ENCODE results near the gene SYT9. TPM values are rescaled to one million over a fixed set of nuclear protein-coding genes. Genes with fewer than 3 reads are reported as not detected.

SYT9 gene
- total and polyA plus RNA-seq, 10 donors = 0.02 to 0.39 (median 0.08) TPM; not detected in 4

Small RNAs within 50 kb of the gene (microRNA-seq; reads per million reads assigned to microRNA genes)
- 0 reads per million in 3 donors for gene MIR302E

Small RNAs within 50 kb of the gene (small RNA-seq; reads per million reads assigned to genes)
- 0 reads per million in 4 donors for gene MIR302E

Other genes with a start within 250 kb of the SYT9 start
- gene ZNF214, start 231.6 kb upstream of the SYT9 start, total RNA-seq = 1 to 10 TPM in 2 of 7 donors, under 1 TPM in 4, not detected in 1; 0.34 to 1.5 (median 0.67) TPM
- gene ZNF214, start 231.6 kb upstream of the SYT9 start, polyA plus RNA-seq = under 1 TPM; 0.06 to 0.29 (median 0.11) TPM
- 1 to 10 TPM in 2 of 7 donors, under 1 TPM in 5; 0.17 to 1.5 (median 0.28) TPM for gene NLRP14, start 231.4 kb upstream of the SYT9 start, total RNA-seq
- under 1 TPM in 1 of 3 donors, not detected in 2; 0.02 TPM for gene NLRP14, start 231.4 kb upstream of the SYT9 start, polyA plus RNA-seq
- under 1 TPM in 4 of 7 donors, not detected in 3; 0.20 to 0.52 (median 0.45) TPM for gene RBMXL2, start 162.9 kb upstream of the SYT9 start, total RNA-seq
- gene RBMXL2, start 162.9 kb upstream of the SYT9 start, polyA plus RNA-seq = not detected
- gene OLFML1, start 233.6 kb downstream of the SYT9 start, total RNA-seq = 10 to 100 TPM in 5 of 7 donors, 1 to 10 TPM in 2; 2.6 to 23.8 (median 10.7) TPM
- gene OLFML1, start 233.6 kb downstream of the SYT9 start, polyA plus RNA-seq = 1 to 10 TPM; 2.6 to 3.1 (median 2.7) TPM